Left ventricle myocardium inferior (tissue), 1 donor: ENCODE results near the gene NECTIN2. TPM values are rescaled to one million over a fixed set of nuclear protein-coding genes. Genes with fewer than 3 reads are reported as not detected.

Experiments
- DNase-seq: peaks from one replicate; pipeline ENCODE4 v3.0.0-alpha.2; 2020
- H3K27ac ChIP-seq: fragments of 200-600 bp; replicated peaks from 2 replicates; pipeline ENCODE4 v1.8.0; 2021
- H3K27me3 ChIP-seq: fragments of 200-600 bp; 2 replicates; pipeline ENCODE4 v1.8.0; 2021; ENCODE audit warnings: low read depth
- H3K36me3 ChIP-seq: fragments of 200-600 bp; 2 replicates; pipeline ENCODE4 v1.8.0; 2021
- H3K4me1 ChIP-seq: fragments of 200-600 bp; 2 replicates; pipeline ENCODE4 v1.8.0; 2021
- H3K4me3 ChIP-seq: fragments of 200-600 bp; 2 replicates; pipeline ENCODE4 v1.8.0; 2021; ENCODE audit warnings: mild to moderate bottlenecking, moderate library complexity
- H3K9me3 ChIP-seq: fragments of 200-600 bp; replicated peaks from 2 replicates; pipeline ENCODE4 v1.8.0; 2021
- intact Hi-C: fragments of 100-400 bp; cut with micrococcal nuclease; formaldehyde crosslinking; loops from one replicate; pipeline ENCODE4 v1.11.0; 2022
- total RNA-seq: library from RNA; stranded (reverse); fragmentation: NEBNext Ultra II Directional; extraction: Animal tissue kit (Norgen Biotek cat#: 25700); gene quantifications from one replicate; pipeline ENCODE4 v1.2.1, GENCODE V29; 2021
- TF ChIP-seq, protein P1 (sequence below): fragments of 200-600 bp; IDR thresholded peaks from 2 replicates; pipeline ENCODE4 v1.8.0; 2021; ENCODE audit warnings: antibody characterized with exemption, mild to moderate bottlenecking, borderline replicate concordance
- donor health status: DM: no; HTN: yes; CAD: no; lungs with severe emphysema.

The NECTIN2 gene
- total RNA-seq, 1 donor from 2014 or later = 40.7 TPM

DNA sequence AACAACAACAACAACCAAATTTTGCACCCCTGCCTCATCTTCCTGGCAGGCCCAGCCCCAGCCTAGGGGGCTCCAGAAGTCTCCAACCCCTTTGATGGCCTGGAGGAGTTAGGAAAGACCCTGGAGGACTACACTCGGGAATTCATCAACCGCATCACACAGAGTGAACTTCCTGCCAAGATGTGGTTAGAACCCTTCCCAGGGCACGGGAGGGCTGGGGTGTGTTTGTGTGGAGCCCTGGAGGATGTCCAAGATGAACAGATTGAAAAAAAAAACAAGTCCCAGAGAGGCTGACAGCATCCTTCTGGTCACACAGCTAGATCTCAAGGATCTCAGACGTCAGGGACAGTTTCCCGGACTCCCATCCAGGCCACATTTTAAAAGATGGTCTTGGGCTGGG lies 81.6 kb downstream of the NECTIN2 start:
- Histone ChIP-seq H3K27me3 (no peaks in the 10 kb centered on the region), H3K4me1 (peaks cover 27% of the 10 kb centered on the region), H3K9me3 (no peaks in the 10 kb centered on the region), H3K4me3 (no peak overlapping the region), H3K27ac (no peak overlapping the region), H3K36me3 (no peaks in the 10 kb centered on the region)
- DNase-seq = no peak
- intact Hi-C loops = no loop called here
- TF ChIP-seq, protein P1, sequence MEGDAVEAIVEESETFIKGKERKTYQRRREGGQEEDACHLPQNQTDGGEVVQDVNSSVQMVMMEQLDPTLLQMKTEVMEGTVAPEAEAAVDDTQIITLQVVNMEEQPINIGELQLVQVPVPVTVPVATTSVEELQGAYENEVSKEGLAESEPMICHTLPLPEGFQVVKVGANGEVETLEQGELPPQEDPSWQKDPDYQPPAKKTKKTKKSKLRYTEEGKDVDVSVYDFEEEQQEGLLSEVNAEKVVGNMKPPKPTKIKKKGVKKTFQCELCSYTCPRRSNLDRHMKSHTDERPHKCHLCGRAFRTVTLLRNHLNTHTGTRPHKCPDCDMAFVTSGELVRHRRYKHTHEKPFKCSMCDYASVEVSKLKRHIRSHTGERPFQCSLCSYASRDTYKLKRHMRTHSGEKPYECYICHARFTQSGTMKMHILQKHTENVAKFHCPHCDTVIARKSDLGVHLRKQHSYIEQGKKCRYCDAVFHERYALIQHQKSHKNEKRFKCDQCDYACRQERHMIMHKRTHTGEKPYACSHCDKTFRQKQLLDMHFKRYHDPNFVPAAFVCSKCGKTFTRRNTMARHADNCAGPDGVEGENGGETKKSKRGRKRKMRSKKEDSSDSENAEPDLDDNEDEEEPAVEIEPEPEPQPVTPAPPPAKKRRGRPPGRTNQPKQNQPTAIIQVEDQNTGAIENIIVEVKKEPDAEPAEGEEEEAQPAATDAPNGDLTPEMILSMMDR = no peak

DNA sequence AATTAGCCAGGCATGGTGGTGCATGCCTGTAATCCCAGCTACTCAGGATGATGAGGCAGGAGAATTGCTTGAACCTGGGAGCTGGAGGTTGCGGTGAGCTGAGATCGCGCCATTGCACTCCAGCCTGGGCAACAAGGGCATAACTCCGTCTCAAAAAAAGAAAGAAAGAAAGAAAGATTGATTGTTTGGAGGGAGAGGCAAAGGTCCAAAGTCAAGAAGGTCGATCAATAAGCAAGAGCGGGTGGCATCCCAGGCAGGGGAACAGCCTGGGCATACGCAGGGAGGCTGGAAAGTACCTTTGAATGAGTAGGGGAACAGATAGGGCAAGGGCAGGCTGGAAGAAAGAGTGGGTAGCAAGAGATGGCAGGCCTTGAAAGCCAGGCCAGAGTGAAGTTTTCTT lies 84.0 kb downstream of the NECTIN2 start:
- Histone ChIP-seq H3K9me3 (no peaks in the 10 kb centered on the region), H3K36me3 (no peaks in the 10 kb centered on the region), H3K4me3 (no peak overlapping the region), H3K27ac (no peak overlapping the region), H3K4me1 (peaks cover 16% of the 10 kb centered on the region), H3K27me3 (no peaks in the 10 kb centered on the region)
- intact Hi-C loops = no loop called here
- DNase-seq = no peak
- TF ChIP-seq, protein P1 = no peak

DNA sequence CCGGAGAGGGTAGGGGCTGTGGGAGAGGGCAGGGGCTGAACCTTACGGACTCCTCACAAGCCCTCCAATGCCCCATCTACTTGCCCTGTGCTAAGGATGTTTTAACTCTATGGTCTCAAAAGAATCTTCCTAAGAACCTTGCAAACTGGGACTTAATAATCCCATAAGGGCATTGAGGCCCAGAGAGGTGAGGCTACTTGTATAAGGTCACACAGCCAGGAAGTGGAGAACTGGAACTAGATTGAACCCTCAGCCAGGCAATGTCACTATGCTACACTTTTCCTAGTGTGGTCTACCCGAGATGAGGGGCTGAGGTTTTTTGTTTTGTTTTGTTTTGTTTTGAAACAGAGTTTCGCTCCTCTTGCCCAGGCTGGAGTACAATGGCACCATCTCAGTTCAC lies 85.4 kb downstream of the NECTIN2 start:
- Histone ChIP-seq H3K4me1 (peaks cover 9% of the 10 kb centered on the region), H3K4me3 (no peak overlapping the region), H3K27ac (no peak overlapping the region), H3K9me3 (no peaks in the 10 kb centered on the region), H3K36me3 (no peaks in the 10 kb centered on the region), H3K27me3 (no peaks in the 10 kb centered on the region)
- no peak for DNase-seq
- TF ChIP-seq, protein P1 = no peak
- intact Hi-C loops = no loop called here

Other genes starting within 250 kb of the NECTIN2 start
- gene IGSF23, start 232.7 kb upstream of the NECTIN2 start, total RNA-seq = not detected
- 33.5 TPM for gene PVR, start 202.4 kb upstream of the NECTIN2 start, total RNA-seq
- gene CEACAM19, start 174.8 kb upstream of the NECTIN2 start, total RNA-seq = 2.2 TPM
- not detected for gene CEACAM16, start 147.1 kb upstream of the NECTIN2 start, total RNA-seq
- 15.0 TPM for gene BCL3, start 97.6 kb upstream of the NECTIN2 start, total RNA-seq
- gene CBLC, start 68.4 kb upstream of the NECTIN2 start, total RNA-seq = not detected
- gene BCAM, start 37.2 kb upstream of the NECTIN2 start, total RNA-seq = 91.9 TPM
- 47.3 TPM for gene TOMM40, start 45.0 kb downstream of the NECTIN2 start, total RNA-seq
- 24.1 TPM for gene APOE, start 59.5 kb downstream of the NECTIN2 start, total RNA-seq
- gene APOC1, start 68.3 kb downstream of the NECTIN2 start, total RNA-seq = 0.85 TPM
- gene APOC4, start 95.9 kb downstream of the NECTIN2 start, total RNA-seq = not detected
- not detected for gene APOC2, start 99.8 kb downstream of the NECTIN2 start, total RNA-seq
- gene CLPTM1, start 109.1 kb downstream of the NECTIN2 start, total RNA-seq = 89.3 TPM
- gene RELB, start 155.2 kb downstream of the NECTIN2 start, total RNA-seq = 4.0 TPM
- 31.3 TPM for gene CLASRP, start 192.7 kb downstream of the NECTIN2 start, total RNA-seq
- gene ZNF296, start 230.2 kb downstream of the NECTIN2 start, total RNA-seq = not detected
- gene GEMIN7, start 233.0 kb downstream of the NECTIN2 start, total RNA-seq = 15.9 TPM
- gene PPP1R37, start 246.9 kb downstream of the NECTIN2 start, total RNA-seq = 15.9 TPM